ENCODE measurements around the gene IFFO2.

Gene IFFO2

DNA sequence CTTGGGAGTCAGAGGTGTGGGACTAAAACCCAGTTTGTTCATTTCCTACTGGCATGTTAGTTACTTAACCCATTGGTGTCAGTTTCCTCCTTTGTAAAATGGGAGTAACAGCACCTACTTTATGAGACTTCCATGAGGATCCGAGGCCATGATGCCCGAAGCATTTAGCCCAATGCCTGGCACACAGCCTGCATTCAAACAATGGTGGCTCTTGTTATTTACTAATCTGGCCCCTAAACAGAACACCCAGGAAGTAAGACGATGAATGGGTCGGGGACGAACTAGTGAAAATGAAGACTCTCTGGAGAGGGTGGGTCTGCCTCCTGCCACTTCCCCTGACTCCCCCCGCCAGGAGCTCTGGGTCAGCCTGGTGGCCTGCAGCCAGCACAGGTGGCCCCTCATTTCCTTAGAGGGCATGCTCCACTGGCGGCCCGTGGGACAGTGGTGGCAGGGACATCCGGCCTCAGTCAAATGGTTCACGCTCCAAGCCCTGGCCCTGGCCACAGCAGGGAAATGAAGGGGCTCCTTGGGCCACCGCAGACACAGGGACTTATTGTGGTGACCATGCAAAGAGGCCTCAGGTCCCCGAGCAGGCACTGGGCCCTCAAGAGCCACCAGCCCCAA is 87.6 kb downstream of the IFFO2 start:
- 0 out of 22 replicates have a peak overlapping the region, but pooled peaks of 1 of the 11 experiments have one; percentile 3 for H3K9ac ChIP-seq
- peaks cover 0 to 7% (median 0%) of the 10 kb centered on the region in 11 experiments; a peak in 3 of 22 replicates for H4K20me1 ChIP-seq
- peaks cover 0 to 24% (median 15%) of the 10 kb centered on the region in 11 experiments; a peak in 10 of 22 replicates for H3K36me3 ChIP-seq
- peak overlapping the region in 10 of 11 experiments; percentile 19 to 83 (median 68); a peak in 19 of 22 replicates for H3K4me2 ChIP-seq
- TF ChIP-seq Cebpa-rat (IDR thresholded peaks at IDR 0.05) = no peak
- H3K4me1 ChIP-seq = peaks cover 11 to 49% (median 39%) of the 10 kb centered on the region in 10 experiments
- no peaks in the 10 kb centered on the region for H3K9me3 ChIP-seq (replicated peaks in 1 of 11)
- no peaks in the 10 kb centered on the region for H3K27me3 ChIP-seq
- H3K4me3 ChIP-seq = no peak overlapping the region
- no peak overlapping the region for H3K27ac ChIP-seq

DNA sequence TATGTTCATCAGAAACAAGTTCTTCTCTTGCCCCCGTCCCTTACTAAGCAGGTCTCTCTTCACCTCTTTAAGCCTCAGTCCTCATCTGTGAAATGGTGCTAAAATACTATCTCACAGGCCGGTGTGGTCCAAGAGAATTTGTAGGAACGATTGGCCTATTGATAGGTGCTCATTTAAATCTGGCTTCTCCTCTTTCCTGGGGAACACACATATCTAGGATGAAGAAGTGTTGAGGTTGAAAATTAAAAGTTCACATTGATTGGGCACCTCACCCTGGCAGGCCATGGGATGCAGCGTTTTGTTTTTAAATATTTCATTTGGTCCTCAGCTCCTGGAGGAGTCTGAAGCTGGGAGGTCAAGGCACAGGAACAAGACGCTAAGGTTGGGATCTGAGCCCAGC is 88.1 kb downstream of the IFFO2 start:
- TF ChIP-seq Cebpa-rat (IDR thresholded peaks at IDR 0.05) = no peak
- H4K20me1 ChIP-seq = peaks cover 0 to 6% (median 0%) of the 10 kb centered on the region in 11 experiments; a peak in 2 of 22 replicates
- H3K27me3 ChIP-seq = no peaks in the 10 kb centered on the region
- no peak overlapping the region for H3K4me3 ChIP-seq
- no peak overlapping the region for H3K9ac ChIP-seq
- no peaks in the 10 kb centered on the region for H3K9me3 ChIP-seq (replicated peaks in 1 of 11)
- peak overlapping the region in 8 of 11 experiments; percentile 37 to 83 (median 73); a peak in 12 of 22 replicates for H3K4me2 ChIP-seq
- H3K27ac ChIP-seq = no peak overlapping the region
- H3K36me3 ChIP-seq = peaks cover 0 to 19% (median 13%) of the 10 kb centered on the region in 11 experiments; a peak in 9 of 22 replicates
- peaks cover 11 to 53% (median 39%) of the 10 kb centered on the region in 10 experiments for H3K4me1 ChIP-seq

DNA sequence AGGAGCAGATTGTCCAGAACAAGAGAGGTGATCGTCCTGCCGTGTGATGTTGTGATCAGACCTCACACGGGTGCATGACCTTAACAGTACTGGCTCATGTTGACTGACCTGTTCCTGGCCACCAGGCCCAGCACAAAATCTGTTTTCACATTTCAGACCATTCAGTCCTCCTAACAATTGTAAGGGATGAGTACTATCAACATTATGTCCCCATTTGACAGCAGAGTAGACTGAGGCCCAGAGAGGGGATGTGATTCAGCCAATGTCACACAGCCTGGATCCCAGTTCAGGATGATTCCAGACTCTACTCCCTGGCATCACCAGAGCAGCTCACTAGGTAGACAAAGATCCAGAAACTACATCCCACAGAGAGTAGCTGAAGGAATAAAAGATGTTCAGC is 89.6 kb downstream of the IFFO2 start:
- no peak for TF ChIP-seq Cebpa-rat (IDR thresholded peaks at IDR 0.05)
- peaks cover 0 to 4% (median 2%) of the 10 kb centered on the region in 11 experiments; a peak in 5 of 22 replicates for H3K36me3 ChIP-seq

DNA sequence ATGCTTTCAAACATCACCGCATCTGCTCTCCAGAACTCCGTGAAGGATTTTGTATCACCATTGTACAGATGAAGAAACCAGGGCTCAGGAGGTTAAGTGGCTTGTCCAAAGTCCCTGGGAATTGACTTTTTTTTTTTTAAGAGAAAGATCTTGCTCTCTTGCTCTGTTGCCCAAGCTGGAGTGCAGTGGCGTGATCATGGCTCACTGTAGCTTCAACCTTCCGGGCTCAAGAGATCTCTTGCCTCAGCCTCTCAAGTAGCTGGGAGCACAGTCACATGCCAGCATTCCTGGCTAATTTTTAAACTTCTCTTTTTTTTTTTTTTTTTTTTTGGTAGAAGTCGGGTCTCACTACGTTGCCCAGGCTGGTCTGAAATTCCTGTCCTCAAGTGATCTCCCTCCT is 90.2 kb downstream of the IFFO2 start:
- no peak overlapping the region for H3K27ac ChIP-seq
- H3K9ac ChIP-seq = no peak overlapping the region
- no peak for TF ChIP-seq Cebpa-rat (IDR thresholded peaks at IDR 0.05)
- H3K9me3 ChIP-seq (replicated peaks in 1 of 11) = no peaks in the 10 kb centered on the region
- H3K27me3 ChIP-seq = no peaks in the 10 kb centered on the region; a peak in 2 of 22 replicates
- H3K4me1 ChIP-seq = peaks cover 2 to 59% (median 41%) of the 10 kb centered on the region in 10 experiments; a peak in 19 of 20 replicates
- H3K4me2 ChIP-seq = no peak overlapping the region
- peaks cover 0 to 6% (median 0%) of the 10 kb centered on the region in 11 experiments; a peak in 1 of 22 replicates for H4K20me1 ChIP-seq
- no peak overlapping the region for H3K4me3 ChIP-seq
- H3K36me3 ChIP-seq = no peaks in the 10 kb centered on the region; a peak in 1 of 22 replicates

More for the DNA sequence above, 89.6 kb downstream of the IFFO2 start:
- no peak overlapping the region for H3K4me2 ChIP-seq
- H3K9me3 ChIP-seq (replicated peaks in 1 of 11) = no peaks in the 10 kb centered on the region
- peaks cover 0 to 6% (median 0%) of the 10 kb centered on the region in 11 experiments; a peak in 1 of 22 replicates for H4K20me1 ChIP-seq
- H3K4me3 ChIP-seq = no peak overlapping the region
- H3K4me1 ChIP-seq = peaks cover 8 to 61% (median 43%) of the 10 kb centered on the region in 10 experiments
- no peaks in the 10 kb centered on the region; a peak in 2 of 22 replicates for H3K27me3 ChIP-seq
- no peak overlapping the region for H3K27ac ChIP-seq
- H3K9ac ChIP-seq = no peak overlapping the region

DNA sequence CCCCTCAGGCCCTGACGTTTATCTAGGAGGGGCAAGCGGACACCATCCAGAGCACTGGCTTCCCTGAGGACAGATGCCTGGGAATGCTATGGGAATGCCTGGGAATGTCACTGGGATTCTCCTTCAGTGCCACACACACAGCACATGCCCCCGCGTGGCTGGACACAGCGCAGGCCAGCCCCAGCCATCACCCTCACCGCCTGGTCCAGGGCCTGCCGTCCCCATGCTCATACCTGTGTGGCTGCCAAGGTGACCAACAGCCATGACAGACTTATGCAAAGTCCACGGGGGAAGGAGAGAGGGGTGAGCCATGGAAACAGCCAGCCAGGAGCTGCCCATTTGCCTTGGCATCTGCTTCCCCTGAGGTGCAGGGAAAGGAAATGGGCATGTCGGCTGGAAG is 91.3 kb downstream of the IFFO2 start:
- Histone ChIP-seq H3K9me3 (replicated peaks in 1 of 11) (no peaks in the 10 kb centered on the region), H3K4me3 (no peak overlapping the region), H3K9ac (peak overlapping the region in 2 of 11 experiments; percentile 18 to 22; a peak in 1 of 22 replicates), H3K27me3 (no peaks in the 10 kb centered on the region; a peak in 2 of 22 replicates), H3K27ac (no peak overlapping the region), H3K4me1 (peaks cover 0 to 53% (median 34%) of the 10 kb centered on the region in 10 experiments; a peak in 17 of 20 replicates), H4K20me1 (peaks cover 0 to 6% (median 0%) of the 10 kb centered on the region in 11 experiments; a peak in 1 of 22 replicates), H3K4me2 (peak overlapping the region in 8 of 11 experiments; percentile 35 to 70 (median 54); a peak in 16 of 22 replicates), H3K36me3 (no peaks in the 10 kb centered on the region)
- no peak for TF ChIP-seq Cebpa-rat (IDR thresholded peaks at IDR 0.05)

DNA sequence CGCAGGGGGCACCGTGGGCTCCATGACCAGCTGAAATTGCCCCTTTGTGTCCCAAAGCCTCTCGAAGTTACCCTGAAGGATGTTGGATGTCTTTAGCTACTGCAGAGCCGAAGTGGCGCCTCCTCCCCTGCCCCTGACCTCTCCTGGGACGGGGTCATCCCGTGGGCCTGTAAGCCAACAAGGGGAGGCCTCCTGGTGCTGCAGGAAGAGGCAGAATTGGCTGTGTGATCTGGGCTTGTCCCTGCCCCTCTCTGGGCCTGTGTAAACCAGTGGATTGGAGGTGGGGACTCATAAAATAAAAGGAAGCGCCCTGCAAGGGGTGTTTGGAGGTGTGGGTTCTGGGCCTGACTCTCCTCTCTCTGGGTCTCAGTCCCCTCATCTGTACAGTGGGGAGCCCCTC is 94.9 kb downstream of the IFFO2 start:
- Histone ChIP-seq H3K9me3 (replicated peaks in 1 of 11) (no peaks in the 10 kb centered on the region), H3K36me3 (no peaks in the 10 kb centered on the region), H3K9ac (no peak overlapping the region), H3K27ac (no peak overlapping the region), H3K4me1 (peaks cover 0 to 35% (median 21%) of the 10 kb centered on the region in 10 experiments; a peak in 14 of 20 replicates), H3K4me2 (peak overlapping the region in 6 of 11 experiments; percentile 41 to 57 (median 48); a peak in 11 of 22 replicates), H4K20me1 (no peaks in the 10 kb centered on the region; a peak in 1 of 22 replicates), H3K4me3 (no peak overlapping the region), H3K27me3 (no peaks in the 10 kb centered on the region; a peak in 2 of 22 replicates)
- TF ChIP-seq Cebpa-rat (IDR thresholded peaks at IDR 0.05) = no peak

DNA sequence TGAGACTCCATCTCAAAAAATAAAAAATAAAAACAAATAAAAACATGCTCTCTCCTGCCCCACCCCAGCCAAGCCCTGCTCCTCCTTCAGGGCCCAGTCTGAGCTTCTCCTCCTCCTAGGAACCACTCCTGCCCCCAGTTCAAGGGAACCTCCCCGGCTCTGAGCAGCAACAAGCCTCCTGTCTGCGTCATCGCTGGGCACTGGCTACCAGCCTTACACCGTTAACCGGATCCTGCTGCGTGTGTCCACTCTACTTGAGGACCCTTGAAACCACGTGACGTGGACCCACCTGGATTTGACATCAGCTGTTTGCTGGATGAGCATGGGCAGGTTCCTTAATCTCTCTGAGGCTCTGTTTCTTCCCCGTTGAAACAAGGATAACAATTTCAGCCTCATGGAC is 95.4 kb downstream of the IFFO2 start:
- no peak for TF ChIP-seq Cebpa-rat (IDR thresholded peaks at IDR 0.05)
- no peaks in the 10 kb centered on the region for H3K36me3 ChIP-seq
- no peaks in the 10 kb centered on the region; a peak in 2 of 22 replicates for H3K27me3 ChIP-seq
- no peaks in the 10 kb centered on the region; a peak in 1 of 22 replicates for H4K20me1 ChIP-seq
- no peak overlapping the region for H3K4me3 ChIP-seq
- no peak overlapping the region for H3K9ac ChIP-seq
- H3K4me2 ChIP-seq = 0 out of 22 replicates have a peak overlapping the region, but pooled peaks of 1 of the 11 experiments have one; percentile 49
- H3K27ac ChIP-seq = no peak overlapping the region
- peaks cover 0 to 35% (median 21%) of the 10 kb centered on the region in 10 experiments; a peak in 14 of 20 replicates for H3K4me1 ChIP-seq
- H3K9me3 ChIP-seq (replicated peaks in 1 of 11) = no peaks in the 10 kb centered on the region

DNA sequence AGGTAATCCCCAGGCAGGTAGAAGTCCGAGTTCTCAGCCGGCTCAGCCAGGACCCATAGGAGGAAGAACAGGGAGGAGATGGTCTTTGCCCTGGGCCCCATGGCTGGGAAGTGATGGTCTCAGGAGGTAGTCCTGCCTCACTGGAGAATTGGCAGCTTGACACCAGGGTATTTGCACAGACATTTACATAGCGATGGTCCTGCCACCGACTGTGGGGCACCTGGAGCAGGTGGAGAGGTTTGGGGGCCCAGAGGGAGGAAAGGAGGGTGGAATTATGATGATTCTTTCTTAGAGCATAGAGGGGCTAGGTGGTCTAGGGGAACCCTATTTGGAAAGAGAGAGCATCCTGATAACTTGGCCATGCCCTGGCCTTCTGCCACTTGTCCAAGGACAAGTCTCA is 96.9 kb downstream of the IFFO2 start, which contains the start of gene TAS1R2:
TAS1R2 (minus strand) TSS at position 101 of the 400 bp plus-strand sequence; CDS start at position 101, 0 bp downstream.
- no peak for TF ChIP-seq Cebpa-rat (IDR thresholded peaks at IDR 0.05)

DNA sequence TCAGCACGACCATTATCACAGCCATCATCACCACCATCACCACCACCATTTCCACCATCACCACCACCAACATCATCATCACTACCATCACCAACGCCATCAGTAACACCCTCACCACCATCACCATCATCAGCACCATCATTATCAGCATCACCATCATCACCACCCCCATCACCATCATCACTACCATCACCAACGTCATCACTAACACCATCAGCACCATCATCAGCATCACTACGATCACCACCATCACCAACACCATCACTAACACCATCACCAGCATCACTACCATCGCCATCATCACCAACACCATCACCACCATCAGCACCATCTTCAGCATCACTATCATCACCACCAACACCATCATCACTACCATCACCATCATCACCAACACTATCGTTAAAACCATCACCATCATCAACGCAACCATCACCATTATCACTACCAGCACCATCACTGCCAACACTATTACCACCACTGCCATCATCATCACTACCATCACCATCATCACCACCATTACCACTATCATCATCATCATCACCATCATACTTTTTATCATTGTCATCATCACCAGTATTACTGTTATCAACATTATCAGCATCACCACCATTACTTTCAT is 98.3 kb downstream of the IFFO2 start:
- Histone ChIP-seq H4K20me1 (no peaks in the 10 kb centered on the region), H3K4me2 (no peak overlapping the region), H3K9ac (no peak overlapping the region), H3K4me3 (no peak overlapping the region), H3K36me3 (no peaks in the 10 kb centered on the region), H3K9me3 (replicated peaks in 1 of 11) (no peaks in the 10 kb centered on the region), H3K27me3 (no peaks in the 10 kb centered on the region; a peak in 2 of 22 replicates), H3K4me1 (peaks cover 0 to 18% (median 11%) of the 10 kb centered on the region in 10 experiments; a peak in 11 of 20 replicates), H3K27ac (no peak overlapping the region)
- no peak for TF ChIP-seq Cebpa-rat (IDR thresholded peaks at IDR 0.05)

More for the DNA sequence above, 96.9 kb downstream of the IFFO2 start, which contains the start of gene TAS1R2:
- no peaks in the 10 kb centered on the region; a peak in 1 of 22 replicates for H4K20me1 ChIP-seq
- no peak within 1 kb of the TSS for H3K9ac ChIP-seq
- H3K4me2 ChIP-seq = no peak within 1 kb of the TSS
- no peak within 1 kb of the TSS for H3K4me3 ChIP-seq
- H3K9me3 ChIP-seq (replicated peaks in 1 of 11) = no peaks in the 10 kb centered on the region
- no peaks in the 10 kb centered on the region for H3K36me3 ChIP-seq
- no peaks in the 10 kb centered on the region; a peak in 2 of 22 replicates for H3K27me3 ChIP-seq
- no peak within 1 kb of the TSS for H3K27ac ChIP-seq
- peaks cover 0 to 23% (median 11%) of the 10 kb centered on the region in 10 experiments; a peak in 11 of 20 replicates for H3K4me1 ChIP-seq
